DMS153 (cell line): ENCODE measurements around the gene FUNDC1.
A peak's percentile ranks its signal among the peaks of the same experiment; 100 is the strongest.
"Not testable (repeated sequence)": the region's sequence is repeated elsewhere in the genome, so short reads cannot be mapped to it uniquely, and the experiment has no call there.

Source experiments
- DNase-seq: peaks from one replicate; lab custom pipeline; 2025; lab: John Stamatoyannopoulos, UW

The FUNDC1 gene, protein sequence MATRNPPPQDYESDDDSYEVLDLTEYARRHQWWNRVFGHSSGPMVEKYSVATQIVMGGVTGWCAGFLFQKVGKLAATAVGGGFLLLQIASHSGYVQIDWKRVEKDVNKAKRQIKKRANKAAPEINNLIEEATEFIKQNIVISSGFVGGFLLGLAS

GRCh38 chrX:44542567-44543325 is at the start of gene FUNDC1:
TSS of gene FUNDC1 (minus strand) at chrX:44542859. CDS start at chrX:44542832, 27 bp downstream.
- DNase-seq: peak; percentile 85

- DNase-seq: no peak
Measured at GRCh38 chrX:44585866-44586265, 43.2 kb upstream of the FUNDC1 start.

- no peak for DNase-seq
Measured at GRCh38 chrX:44580466-44580865, 37.8 kb upstream of the FUNDC1 start.

GRCh38 chrX:44572340-44572938 is 29.8 kb upstream of the FUNDC1 start:
- DNase-seq: no peak

DNA sequence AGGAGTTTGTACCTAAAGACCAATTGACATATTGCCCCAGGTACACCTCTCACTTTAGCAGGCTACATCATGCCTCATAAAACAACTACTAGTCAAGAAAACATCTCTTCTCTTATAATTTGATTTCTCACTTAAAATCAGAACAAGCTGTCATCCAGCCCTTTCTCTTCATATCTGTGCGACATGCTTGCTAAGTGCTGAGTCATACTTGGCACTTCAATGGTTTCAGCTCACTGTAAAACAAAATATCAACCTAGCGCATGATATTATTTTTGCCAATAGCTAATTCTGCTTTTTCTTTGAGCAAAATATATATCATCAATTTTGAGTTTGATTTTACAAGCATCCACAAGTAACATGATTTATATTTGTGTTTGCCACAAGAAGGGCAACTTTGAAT is 27.9 kb upstream of the FUNDC1 start:
- DNase-seq: no peak

- no peak for DNase-seq
Measured at GRCh38 chrX:44569122-44569521, 26.5 kb upstream of the FUNDC1 start.

DNA sequence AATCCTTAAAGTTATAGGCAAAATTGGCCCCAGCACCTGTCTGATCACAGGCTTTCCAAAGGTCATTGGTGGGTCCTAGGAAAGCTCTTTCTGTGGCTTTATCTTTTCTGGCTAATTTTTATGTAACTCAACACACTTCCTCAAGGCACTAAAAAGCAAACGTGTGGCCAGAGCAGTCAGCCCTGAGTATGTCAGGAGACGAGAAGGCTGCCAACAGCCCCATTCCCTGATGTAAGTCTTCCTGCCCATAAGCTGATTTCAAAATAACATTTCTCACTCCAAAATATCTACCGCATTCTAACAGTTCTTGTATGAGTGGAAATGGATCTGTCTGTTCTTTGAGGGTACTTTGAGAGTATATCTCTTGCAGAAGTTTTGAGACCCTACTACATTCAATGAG is 25.5 kb upstream of the FUNDC1 start:
- no peak for DNase-seq

- not testable (repeated sequence) for DNase-seq
Measured at GRCh38 chrX:44561896-44562295, 19.2 kb upstream of the FUNDC1 start.

- no peak for DNase-seq
Measured at GRCh38 chrX:44550563-44550962, 7.9 kb upstream of the FUNDC1 start.

DNA sequence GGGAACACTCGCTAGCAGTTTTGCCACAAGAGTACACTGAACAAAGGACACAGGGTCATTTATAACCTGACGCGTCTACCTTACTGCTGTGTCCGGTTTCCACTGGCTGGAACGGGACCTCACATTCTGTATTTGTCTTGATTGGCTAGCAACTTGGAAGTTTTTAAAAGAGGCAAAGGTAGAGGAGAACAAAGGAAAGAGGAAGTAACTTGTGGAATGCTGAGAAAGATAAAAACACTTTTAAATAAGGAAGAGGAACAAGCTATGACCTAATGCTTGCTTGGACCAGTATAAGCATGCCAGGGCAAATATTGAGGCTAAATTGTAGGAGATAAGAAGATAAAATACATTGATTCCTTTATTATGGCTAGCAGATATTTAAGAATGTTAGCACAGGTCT is 2.8 kb upstream of the FUNDC1 start:
- not testable (repeated sequence) for DNase-seq

- DNase-seq: no peak
Measured at GRCh38 chrX:44544036-44544435, 1.4 kb upstream of the FUNDC1 start.

DNA sequence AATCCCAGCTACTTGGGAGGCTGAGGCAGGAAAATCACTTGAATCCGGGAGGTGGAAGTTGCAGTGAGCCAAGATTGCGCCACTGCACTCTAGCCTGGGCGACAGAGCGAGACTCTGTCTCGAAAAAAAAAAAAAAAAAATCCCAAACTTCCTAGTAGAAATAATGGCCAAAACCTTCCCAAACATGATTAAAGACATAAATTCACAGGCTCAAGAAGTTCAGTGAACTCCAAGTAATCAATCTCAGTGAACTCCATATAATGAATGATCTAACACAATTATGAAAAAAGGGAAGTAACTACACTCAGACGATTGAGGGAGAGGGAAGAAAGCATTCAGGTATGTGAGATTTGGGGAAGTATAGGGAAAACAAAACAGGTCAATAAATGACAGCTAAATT is 6.5 kb downstream of the FUNDC1 start:
- DNase-seq: no peak

DNA sequence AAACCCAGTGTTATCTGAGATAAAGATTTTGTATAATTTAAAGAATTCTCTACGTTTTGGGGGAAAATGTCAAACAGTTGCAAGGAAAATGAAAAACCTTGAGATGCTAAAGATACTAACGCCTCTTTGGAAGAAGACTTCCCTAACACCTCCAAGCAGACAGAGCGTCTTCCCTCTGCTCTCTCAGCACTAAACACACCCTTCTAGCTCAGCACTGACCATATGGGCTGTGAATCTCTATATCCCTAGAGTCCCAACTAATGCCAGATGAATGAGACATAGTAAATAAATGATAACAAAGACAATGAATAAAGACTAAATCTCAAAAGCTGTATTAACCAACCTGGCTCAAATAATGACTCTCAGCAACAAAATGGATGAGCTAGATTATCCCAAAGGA is 13.3 kb downstream of the FUNDC1 start:
- DNase-seq: no peak

DNA sequence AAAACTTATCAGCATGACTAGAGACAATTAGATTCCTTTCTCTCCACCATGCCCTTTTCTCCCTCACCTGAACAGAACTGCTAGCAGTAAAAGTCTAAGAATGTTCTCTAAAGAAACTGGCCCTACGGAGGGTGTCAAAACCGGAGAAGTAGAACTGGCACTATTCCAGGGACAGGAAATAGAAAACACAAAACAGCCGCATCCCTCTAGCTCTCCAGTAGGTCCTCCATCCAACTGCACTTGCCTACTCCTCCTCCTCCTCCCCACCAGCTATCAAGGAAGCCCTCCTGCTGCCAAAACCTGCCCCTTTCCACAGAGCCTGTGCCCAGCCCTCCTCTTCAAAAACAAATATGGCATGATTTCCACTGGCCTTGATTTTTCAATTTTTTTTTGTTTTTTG is 28.4 kb downstream of the FUNDC1 start:
- DNase-seq: no peak

- DNase-seq: no peak
Measured at GRCh38 chrX:44507292-44507691, 35.4 kb downstream of the FUNDC1 start.

DNA sequence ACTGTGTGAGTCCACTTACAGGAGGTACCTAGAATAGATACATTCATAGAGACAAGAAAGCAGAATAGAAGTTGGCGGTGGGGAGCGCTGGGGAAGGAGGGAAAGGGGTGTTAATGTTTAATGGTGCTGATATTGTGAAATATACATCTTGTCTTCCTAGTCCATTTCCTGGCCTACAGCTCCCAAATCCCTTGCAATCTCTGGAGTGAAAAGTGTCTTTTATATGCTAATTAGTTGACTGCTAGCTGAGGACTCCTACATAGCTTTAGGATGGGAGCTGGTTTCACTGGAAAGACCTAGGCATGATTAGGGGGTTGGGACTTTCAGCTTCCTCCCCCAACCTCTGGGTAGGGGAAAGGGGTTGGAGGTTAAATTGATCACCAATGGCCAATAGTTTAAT is 36.0 kb downstream of the FUNDC1 start:
- DNase-seq: no peak

DNA sequence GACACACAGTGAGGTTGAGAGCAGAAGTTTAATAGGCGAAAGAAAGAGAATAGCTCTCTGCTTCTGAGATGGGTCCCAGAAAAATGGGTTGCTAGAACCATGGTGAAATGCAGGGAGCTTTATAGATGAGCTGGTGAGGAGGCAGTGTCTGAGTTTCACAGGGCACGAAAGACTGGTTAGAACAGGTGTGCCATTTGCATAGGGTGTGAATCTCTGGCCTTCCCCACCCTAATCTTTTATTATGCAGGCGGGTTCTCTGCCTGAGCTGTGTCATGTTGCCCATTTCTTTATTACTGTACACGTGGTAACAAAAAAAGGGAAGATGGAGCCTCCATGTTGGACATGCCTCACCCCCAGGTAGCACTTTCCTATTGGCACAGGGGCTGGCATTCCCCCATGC is 39.1 kb downstream of the FUNDC1 start:
- no peak for DNase-seq

- no peak for DNase-seq
Measured at GRCh38 chrX:44495091-44495490, 47.6 kb downstream of the FUNDC1 start.

DNA sequence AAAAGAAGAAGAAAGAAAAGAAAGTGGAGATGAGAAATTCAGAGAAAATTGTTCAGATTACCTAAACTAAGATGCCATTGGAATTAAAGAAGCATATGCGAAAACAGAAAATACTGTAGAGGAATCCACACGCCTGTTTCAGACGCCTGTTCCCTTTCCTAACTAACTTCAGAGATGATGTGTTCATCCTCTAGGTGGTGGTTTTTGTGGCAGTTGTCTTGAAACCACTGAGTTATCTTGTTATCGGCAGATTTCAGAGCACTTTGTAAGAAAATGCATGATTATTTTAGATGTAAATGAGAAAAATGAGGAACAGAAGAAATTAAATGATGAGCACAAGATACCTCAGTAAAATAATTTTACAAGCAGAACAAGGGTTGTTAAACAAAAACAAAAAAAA is 48.3 kb downstream of the FUNDC1 start:
- DNase-seq: no peak

GRCh38 chrX:44489515-44489914 is 53.1 kb downstream of the FUNDC1 start:
- DNase-seq: no peak

DNA sequence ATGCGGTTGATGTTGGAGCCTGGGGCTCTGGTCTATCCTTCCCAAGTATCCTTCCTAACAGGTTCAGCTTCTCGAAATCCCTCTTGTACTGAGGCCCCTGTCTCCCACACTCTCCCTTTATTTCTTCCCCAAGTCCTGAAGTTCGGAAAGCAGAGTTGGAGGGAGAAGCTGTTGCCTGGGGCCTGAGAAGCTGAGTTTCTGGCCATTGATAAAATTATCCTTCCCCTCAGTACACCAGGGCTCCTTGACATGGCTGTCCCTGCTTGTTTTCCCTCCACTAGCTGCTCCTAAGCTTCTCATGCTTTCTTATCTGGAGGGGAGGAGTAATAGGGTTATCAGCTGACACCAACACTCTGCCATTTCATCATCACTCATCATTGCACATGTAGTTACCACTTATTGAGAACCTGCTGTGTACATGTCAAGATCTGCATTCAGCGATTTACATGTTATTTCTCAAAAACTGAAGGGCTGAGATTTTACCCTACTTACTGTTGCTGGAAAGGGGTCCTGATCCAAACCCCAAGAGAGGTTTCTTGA is 58.0 kb downstream of the FUNDC1 start:
- DNase-seq: no peak

GRCh38 chrX:44483965-44484606 is 58.6 kb downstream of the FUNDC1 start:
- no peak for DNase-seq

DNA sequence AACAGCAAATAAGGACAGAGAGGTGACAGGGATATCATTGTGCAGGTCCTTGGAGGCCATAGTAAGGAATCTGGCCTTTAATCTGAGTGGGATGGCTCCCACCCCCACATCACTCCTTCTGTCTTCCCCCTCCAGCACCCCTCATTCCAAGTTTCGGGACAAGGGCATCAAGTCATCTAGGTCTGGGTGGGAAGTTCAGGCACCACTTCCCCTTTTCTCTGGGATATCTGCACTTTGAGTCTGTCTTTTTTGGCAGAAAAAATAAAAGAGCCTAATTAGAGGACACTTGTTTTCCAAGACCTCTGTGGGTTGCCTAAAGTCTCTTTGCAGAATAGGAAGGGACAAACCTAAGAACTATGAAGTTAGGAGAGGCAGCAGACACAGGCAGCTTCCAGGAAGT is 60.1 kb downstream of the FUNDC1 start:
- DNase-seq: no peak
